ENCODE measurements around the gene AFP. TPM values are rescaled to one million over a fixed set of nuclear protein-coding genes. Genes with fewer than 3 reads are reported as not detected.

The AFP gene
- total RNA-seq, 4 donors from 2014 or later: not detected

DNA sequence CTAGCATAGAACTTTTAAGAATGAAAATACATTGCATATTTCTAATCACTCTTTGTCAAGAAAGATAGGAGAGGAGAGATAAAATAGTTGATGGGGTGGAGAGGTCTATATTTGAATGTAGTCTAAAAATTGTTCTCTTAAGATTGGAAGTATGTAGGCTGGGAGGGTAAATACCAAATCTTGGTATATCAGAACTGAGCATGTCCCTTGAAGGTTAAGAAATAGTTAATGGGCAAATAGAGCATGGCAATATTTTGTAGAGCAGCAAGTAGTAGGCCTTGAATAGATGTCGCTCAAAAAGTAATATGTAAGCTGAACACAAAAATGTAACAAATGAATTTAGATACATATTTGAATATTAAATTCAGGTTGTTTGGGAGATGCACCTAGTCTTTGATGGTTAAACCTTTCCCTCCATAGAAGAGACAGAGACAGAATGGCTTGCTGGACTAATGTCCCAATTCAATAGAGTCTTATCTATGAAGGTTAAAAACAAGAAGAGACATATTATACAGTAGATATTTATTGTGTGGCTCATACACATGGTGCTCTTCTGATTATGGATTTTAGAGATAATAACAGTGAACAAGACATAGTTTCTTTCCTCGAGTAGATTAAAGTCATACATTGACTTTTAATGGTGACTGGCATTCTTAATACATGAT is 19.5 kb upstream of the AFP start:
- WGBS, 2 donors: 77 to 79% methylated on average over 2 of the region's 2 CpGs
- H3K4me3 ChIP-seq (ENCODE audit: low read depth, poor library complexity, severe bottlenecking): no peak overlapping the region
- TF ChIP-seq POLR2A (IDR thresholded peaks at IDR 0.05): no peak
- intact Hi-C loops (cut with DNase I; ENCODE audit: low total_unique reads): no loop called here
- no peak for DNase-seq (ENCODE audit: low spot score in 2 of 2)

DNA sequence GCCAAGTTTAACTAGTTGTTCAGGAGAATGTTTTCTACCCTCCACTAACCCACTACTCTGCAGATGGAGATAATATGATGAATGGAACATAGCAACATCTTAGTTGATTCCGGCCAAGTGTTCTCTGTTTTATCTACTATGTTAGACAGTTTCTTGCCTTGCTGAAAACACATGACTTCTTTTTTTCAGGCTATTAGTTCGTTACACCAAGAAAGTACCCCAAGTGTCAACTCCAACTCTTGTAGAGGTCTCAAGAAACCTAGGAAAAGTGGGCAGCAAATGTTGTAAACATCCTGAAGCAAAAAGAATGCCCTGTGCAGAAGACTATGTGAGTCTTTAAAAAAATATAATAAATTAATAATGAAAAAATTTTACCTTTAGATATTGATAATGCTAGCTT is 18.7 kb upstream of the AFP start:
- no peak for TF ChIP-seq POLR2A (IDR thresholded peaks at IDR 0.05)
- TF ChIP-seq, protein P1, sequence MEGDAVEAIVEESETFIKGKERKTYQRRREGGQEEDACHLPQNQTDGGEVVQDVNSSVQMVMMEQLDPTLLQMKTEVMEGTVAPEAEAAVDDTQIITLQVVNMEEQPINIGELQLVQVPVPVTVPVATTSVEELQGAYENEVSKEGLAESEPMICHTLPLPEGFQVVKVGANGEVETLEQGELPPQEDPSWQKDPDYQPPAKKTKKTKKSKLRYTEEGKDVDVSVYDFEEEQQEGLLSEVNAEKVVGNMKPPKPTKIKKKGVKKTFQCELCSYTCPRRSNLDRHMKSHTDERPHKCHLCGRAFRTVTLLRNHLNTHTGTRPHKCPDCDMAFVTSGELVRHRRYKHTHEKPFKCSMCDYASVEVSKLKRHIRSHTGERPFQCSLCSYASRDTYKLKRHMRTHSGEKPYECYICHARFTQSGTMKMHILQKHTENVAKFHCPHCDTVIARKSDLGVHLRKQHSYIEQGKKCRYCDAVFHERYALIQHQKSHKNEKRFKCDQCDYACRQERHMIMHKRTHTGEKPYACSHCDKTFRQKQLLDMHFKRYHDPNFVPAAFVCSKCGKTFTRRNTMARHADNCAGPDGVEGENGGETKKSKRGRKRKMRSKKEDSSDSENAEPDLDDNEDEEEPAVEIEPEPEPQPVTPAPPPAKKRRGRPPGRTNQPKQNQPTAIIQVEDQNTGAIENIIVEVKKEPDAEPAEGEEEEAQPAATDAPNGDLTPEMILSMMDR (IDR thresholded peaks at IDR 0.05): no peak
- 87 to 90% methylated on average over 2 of the region's 2 CpGs for WGBS, 2 donors
- intact Hi-C loops (cut with DNase I; ENCODE audit: low total_unique reads): no loop called here
- DNase-seq (ENCODE audit: low spot score in 2 of 2): no peak
- H3K4me3 ChIP-seq (ENCODE audit: low read depth, poor library complexity, severe bottlenecking): no peak overlapping the region

DNA sequence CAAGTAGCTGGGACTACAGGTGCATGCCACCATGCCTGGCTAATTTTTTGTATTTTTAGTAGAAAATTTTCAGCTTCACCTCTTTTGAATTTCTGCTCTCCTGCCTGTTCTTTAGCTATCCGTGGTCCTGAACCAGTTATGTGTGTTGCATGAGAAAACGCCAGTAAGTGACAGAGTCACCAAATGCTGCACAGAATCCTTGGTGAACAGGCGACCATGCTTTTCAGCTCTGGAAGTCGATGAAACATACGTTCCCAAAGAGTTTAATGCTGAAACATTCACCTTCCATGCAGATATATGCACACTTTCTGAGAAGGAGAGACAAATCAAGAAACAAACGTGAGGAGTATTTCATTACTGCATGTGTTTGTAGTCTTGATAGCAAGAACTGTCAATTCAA is 18.0 kb upstream of the AFP start:
- TF ChIP-seq, protein P1 (IDR thresholded peaks at IDR 0.05): no peak
- no peak for TF ChIP-seq POLR2A (IDR thresholded peaks at IDR 0.05)
- no peak for DNase-seq (ENCODE audit: low spot score in 2 of 2)
- H3K4me3 ChIP-seq (ENCODE audit: low read depth, poor library complexity, severe bottlenecking): no peak overlapping the region
- 85 to 86% methylated on average over 6 of the region's 6 CpGs for whole genome bisulfite sequencing, 2 donors
- intact Hi-C loops (cut with DNase I; ENCODE audit: low total_unique reads): no loop called here

DNA sequence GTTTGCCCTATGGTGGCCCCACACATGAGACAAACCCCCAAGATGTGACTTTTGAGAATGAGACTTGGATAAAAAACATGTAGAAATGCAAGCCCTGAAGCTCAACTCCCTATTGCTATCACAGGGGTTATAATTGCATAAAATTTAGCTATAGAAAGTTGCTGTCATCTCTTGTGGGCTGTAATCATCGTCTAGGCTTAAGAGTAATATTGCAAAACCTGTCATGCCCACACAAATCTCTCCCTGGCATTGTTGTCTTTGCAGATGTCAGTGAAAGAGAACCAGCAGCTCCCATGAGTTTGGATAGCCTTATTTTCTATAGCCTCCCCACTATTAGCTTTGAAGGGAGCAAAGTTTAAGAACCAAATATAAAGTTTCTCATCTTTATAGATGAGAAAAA is 17.3 kb upstream of the AFP start:
- intact Hi-C loops (cut with DNase I; ENCODE audit: low total_unique reads): no loop called here
- TF ChIP-seq, protein P1 (IDR thresholded peaks at IDR 0.05): no peak
- TF ChIP-seq POLR2A (IDR thresholded peaks at IDR 0.05): no peak
- WGBS, 2 donors: 42 to 50% methylated on average over 1 of the region's 1 CpG
- no peak for DNase-seq (ENCODE audit: low spot score in 2 of 2)
- H3K4me3 ChIP-seq (ENCODE audit: low read depth, poor library complexity, severe bottlenecking): no peak overlapping the region

DNA sequence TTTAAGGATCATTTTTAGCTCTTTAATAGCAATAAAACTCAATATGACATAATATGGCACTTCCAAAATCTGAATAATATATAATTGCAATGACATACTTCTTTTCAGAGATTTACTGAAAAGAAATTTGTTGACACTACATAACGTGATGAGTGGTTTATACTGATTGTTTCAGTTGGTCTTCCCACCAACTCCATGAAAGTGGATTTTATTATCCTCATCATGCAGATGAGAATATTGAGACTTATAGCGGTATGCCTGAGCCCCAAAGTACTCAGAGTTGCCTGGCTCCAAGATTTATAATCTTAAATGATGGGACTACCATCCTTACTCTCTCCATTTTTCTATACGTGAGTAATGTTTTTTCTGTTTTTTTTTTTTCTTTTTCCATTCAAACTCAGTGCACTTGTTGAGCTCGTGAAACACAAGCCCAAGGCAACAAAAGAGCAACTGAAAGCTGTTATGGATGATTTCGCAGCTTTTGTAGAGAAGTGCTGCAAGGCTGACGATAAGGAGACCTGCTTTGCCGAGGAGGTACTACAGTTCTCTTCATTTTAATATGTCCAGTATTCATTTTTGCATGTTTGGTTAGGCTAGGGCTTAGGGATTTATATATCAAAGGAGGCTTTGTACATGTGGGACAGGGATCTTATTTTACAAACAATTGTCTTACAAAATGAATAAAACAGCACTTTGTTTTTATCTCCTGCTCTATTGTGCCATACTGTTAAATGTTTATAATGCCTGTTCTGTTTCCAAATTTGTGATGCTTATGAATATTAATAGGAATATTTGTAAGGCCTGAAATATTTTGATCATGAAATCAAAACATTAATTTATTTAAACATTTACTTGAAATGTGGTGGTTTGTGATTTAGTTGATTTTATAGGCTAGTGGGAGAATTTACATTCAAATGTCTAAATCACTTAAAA is 16.6 kb upstream of the AFP start:
- H3K4me3 ChIP-seq (ENCODE audit: low read depth, poor library complexity, severe bottlenecking): no peak overlapping the region
- TF ChIP-seq, protein P1 (IDR thresholded peaks at IDR 0.05): no peak
- no peak for TF ChIP-seq POLR2A (IDR thresholded peaks at IDR 0.05)
- intact Hi-C loops (cut with DNase I; ENCODE audit: low total_unique reads): no loop called here
- no peak for DNase-seq (ENCODE audit: low spot score in 2 of 2)
- 74 to 77% methylated on average over 7 of the region's 7 CpGs for WGBS, 2 donors

DNA sequence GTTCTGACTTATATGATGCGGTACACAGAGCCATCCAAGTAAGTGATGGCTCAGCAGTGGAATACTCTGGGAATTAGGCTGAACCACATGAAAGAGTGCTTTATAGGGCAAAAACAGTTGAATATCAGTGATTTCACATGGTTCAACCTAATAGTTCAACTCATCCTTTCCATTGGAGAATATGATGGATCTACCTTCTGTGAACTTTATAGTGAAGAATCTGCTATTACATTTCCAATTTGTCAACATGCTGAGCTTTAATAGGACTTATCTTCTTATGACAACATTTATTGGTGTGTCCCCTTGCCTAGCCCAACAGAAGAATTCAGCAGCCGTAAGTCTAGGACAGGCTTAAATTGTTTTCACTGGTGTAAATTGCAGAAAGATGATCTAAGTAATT is 15.4 kb upstream of the AFP start:
- intact Hi-C loops (cut with DNase I; ENCODE audit: low total_unique reads): no loop called here
- no peak overlapping the region for H3K4me3 ChIP-seq (ENCODE audit: low read depth, poor library complexity, severe bottlenecking)
- no peak for DNase-seq (ENCODE audit: low spot score in 2 of 2)
- 83 to 84% methylated on average over 2 of the region's 2 CpGs for WGBS, 2 donors
- no peak for TF ChIP-seq POLR2A (IDR thresholded peaks at IDR 0.05)
- TF ChIP-seq, protein P1 (IDR thresholded peaks at IDR 0.05): no peak
